ENCODE measurements around the gene NT5C3A. TPM values are rescaled to one million over a fixed set of nuclear protein-coding genes. Genes with fewer than 3 reads are reported as not detected.
"Not testable (repeated sequence)": the region's sequence is repeated elsewhere in the genome, so short reads cannot be mapped to it uniquely, and the experiment has no call there.

Gene NT5C3A
- 100 to 1,000 TPM in 1 of 8 experiments, 10 to 100 TPM in 7; 32.1 to 106 (median 38.2) TPM for total RNA-seq

DNA sequence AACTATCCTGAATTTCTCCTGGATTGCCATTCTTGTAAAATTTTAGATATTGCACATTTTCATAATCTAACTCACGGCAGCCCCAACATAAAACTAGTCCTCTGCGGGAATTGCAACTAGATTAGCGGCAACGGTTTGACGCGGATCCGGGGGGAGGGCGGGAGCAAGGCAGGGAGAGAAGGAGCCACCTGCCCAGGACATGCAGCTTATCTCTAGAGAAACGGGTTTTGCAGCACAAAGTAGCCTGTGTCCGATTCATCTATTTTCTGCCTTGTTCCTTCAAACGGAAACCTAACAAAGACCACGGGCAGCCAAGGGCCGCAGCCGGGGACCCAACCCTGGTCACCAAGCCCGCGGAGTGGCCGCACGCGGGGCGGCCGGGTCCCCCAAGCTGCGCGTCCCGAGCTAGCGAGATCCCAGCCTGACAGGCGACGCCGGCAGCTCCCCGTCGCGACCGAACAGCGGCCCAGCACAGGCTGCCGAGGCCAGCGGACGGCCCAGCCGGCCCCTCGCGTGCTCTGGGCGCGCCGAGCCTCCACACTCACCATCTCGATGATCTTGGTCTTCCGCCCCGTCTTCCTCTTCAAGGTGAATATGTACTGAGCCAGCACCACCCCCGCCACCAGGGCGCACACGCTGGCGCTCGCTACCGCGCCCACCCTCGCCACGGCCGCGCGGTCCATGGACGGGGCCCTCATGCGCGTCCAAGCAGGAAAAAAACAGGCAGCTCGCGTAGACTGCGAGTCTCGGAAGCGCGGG lies at the start of gene NT5C3A:
Gene NT5C3A (minus strand): TSS at position 754 of the 759 bp plus-strand sequence. CDS start 71 bp downstream, at position 683.
- Histone ChIP-seq H3K4me3 (peak within 1 kb of the TSS; percentile 48 to 73 (median 60)), H3K4me1 (replicated peaks in 1 of 2) (peaks cover 6 to 7% of the 10 kb centered on the region in 2 donors), H3K27ac (peak within 1 kb of the TSS; percentile 91 to 95)
- in situ Hi-C loops (cut with MboI; ENCODE audit: low pct_unique_long_range_greater_than_20kb in 2 of 9, low sequenced_read_pairs in 9 of 9, unreplicated experiment in 9 of 9): no loop called here
- 0 to 3% (median 0%) methylated on average over 3 to 13 of the region's 66 CpGs; no CpG with 5 or more reads in 1 of the 10 experiments for WGBS, 10 experiments
- peak in 7 of 8 experiments; percentile 0 to 43 (median 36) for ATAC-seq (replicated peaks in 6 of 8)

- no peak overlapping the region for H3K4me3 ChIP-seq
- WGBS, 10 experiments: 37 to 83% (median 72%) methylated on average over 1 to 3 of the region's 3 CpGs; no CpG with 5 or more reads in 1 of the 10 experiments
- ATAC-seq (replicated peaks in 6 of 8): no peak
- in situ Hi-C loops (cut with MboI; ENCODE audit: low pct_unique_long_range_greater_than_20kb in 2 of 9, low sequenced_read_pairs in 9 of 9, unreplicated experiment in 9 of 9): loop anchor here in 1 of 9 experiments (25.0 kb wide), 1 partner anchor 349 kb away; no protein-coding TSS in a partner anchor
- H3K4me1 ChIP-seq (replicated peaks in 1 of 2): peaks cover 12 to 15% of the 10 kb centered on the region in 2 donors
- no peak overlapping the region for H3K27ac ChIP-seq
Measured at GRCh38 chr7:33111614-33112013, 49.0 kb upstream of the NT5C3A start.

DNA sequence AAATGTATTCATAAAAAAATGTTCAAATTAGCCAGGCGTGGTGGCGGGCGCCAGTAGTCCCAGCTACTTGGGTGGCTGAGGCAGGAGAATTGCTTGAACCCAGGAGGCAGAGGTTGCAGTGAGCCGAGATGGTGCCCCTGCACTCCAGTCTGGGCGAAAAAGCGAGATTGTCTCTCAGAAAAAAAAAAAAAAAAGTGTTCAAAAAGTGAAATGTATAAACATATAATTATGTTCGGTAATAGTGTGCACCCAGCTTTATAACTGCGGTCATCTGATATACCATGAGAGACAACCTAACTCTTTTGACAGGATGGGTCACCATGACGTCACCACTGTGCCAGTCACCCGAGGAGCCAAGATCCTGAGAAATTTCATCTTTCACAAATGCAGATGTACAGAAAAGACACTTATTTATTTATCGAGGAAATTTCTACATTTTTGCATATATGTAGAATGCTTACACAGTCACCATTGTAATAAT lies 47.2 kb upstream of the NT5C3A start:
- H3K27ac ChIP-seq: no peak overlapping the region
- ATAC-seq (replicated peaks in 6 of 8): peak in 4 of 8 experiments; percentile 1 to 20 (median 8)
- H3K4me1 ChIP-seq (replicated peaks in 1 of 2): peaks cover 12 to 15% of the 10 kb centered on the region in 2 donors
- in situ Hi-C loops (cut with MboI; ENCODE audit: low pct_unique_long_range_greater_than_20kb in 2 of 9, low sequenced_read_pairs in 9 of 9, unreplicated experiment in 9 of 9): loop anchor here in 1 of 9 experiments (25.0 kb wide), 1 partner anchor 347 kb away; no protein-coding TSS in a partner anchor
- H3K4me3 ChIP-seq: peak overlapping the region; percentile 68 to 95 (median 91)
- 0 to 74% (median 35%) methylated on average over 2 to 11 of the region's 11 CpGs for WGBS, 10 experiments

DNA sequence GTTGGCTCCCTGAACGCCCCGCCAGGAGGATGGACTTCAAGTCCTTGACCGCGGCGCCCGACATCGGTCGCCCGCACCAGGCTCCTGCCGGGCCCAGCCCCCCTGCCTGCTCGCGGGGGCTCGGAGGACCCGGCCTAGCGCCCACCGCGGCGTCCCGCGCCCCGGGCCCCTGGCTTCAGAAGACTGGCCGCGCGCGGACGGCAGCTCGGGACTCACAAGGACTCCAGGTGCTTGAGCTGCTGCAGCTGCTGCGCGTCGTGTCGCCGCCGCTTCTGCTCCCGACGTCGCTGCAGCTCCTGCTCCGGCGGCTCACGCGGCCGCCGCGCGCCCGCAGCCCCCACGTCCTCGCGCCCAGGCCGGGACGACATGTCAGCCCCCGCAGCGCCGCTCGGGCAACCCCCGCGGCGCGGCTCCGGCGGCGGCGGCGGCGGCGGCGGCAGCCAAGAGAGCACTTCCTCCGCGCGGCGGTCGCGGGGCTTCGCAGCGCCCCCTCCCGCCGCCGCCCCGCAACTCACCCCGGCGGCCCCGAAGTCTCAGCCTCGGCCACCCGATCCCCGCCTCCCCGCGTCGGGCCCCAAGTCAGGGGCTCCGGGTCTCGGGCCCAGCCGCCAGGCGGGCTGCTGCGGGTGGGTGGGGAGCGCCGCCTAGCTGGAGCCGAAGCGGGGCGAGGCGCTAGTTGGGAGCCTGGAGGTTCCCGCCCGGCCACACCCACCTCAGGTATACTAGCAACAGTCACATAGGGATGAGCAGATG lies 46.6 kb upstream of the NT5C3A start, which contains the start of gene RP9:
Gene RP9 (minus strand): TSS at position 400 of the 753 bp plus-strand sequence. CDS start 32 bp downstream, at position 368.
- H3K4me1 ChIP-seq (replicated peaks in 1 of 2): peaks cover 12 to 15% of the 10 kb centered on the region in 2 donors
- in situ Hi-C loops (cut with MboI; ENCODE audit: low pct_unique_long_range_greater_than_20kb in 2 of 9, low sequenced_read_pairs in 9 of 9, unreplicated experiment in 9 of 9): loop anchor here in 1 of 9 experiments (25.0 kb wide), 1 partner anchor 347 kb away; no protein-coding TSS in a partner anchor
- H3K27ac ChIP-seq: peak within 1 kb of the TSS; percentile 65 to 79
- ATAC-seq (replicated peaks in 6 of 8): peak; percentile 74 to 95 (median 92)
- 0 to 3% (median 0%) methylated on average over 2 to 11 of the region's 100 CpGs; no CpG with 5 or more reads in 7 of the 10 experiments for WGBS, 10 experiments
- H3K4me3 ChIP-seq: peak within 1 kb of the TSS; percentile 68 to 95 (median 91)

DNA sequence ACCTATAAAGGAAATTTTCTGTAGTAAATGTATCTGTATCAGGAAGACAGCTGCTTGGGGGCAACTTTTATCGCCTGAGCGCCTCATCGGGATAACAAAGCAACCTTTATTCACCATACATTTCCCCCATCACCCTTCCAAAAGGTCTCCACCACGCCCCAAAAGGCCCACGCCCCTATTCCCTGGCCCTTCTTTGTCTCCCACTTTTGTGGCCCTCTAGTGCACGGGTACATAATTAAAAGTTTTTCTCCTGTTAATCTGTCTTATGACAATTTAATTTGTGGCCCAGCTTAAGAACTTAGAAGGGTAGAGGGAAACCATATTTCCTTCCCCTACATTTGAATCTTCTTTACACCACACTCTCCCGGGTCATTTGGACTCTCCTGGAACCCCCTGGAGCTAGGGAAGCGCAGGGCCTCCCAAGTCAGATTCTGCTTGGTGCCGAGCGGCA lies 46.0 kb upstream of the NT5C3A start:
- H3K4me3 ChIP-seq: peak overlapping the region; percentile 68 to 95 (median 91)
- H3K4me1 ChIP-seq (replicated peaks in 1 of 2): peaks cover 12 to 15% of the 10 kb centered on the region in 2 donors
- in situ Hi-C loops (cut with MboI; ENCODE audit: low pct_unique_long_range_greater_than_20kb in 2 of 9, low sequenced_read_pairs in 9 of 9, unreplicated experiment in 9 of 9): loop anchor here in 1 of 9 experiments (25.0 kb wide), 1 partner anchor 346 kb away; no protein-coding TSS in a partner anchor
- ATAC-seq (replicated peaks in 6 of 8): peak in 3 of 8 experiments; percentile 2 to 57 (median 7)
- WGBS, 10 experiments: 0 to 5% (median 0%) methylated on average over 2 to 9 of the region's 10 CpGs; no CpG with 5 or more reads in 1 of the 10 experiments
- peak overlapping the region; percentile 65 to 79 for H3K27ac ChIP-seq

DNA sequence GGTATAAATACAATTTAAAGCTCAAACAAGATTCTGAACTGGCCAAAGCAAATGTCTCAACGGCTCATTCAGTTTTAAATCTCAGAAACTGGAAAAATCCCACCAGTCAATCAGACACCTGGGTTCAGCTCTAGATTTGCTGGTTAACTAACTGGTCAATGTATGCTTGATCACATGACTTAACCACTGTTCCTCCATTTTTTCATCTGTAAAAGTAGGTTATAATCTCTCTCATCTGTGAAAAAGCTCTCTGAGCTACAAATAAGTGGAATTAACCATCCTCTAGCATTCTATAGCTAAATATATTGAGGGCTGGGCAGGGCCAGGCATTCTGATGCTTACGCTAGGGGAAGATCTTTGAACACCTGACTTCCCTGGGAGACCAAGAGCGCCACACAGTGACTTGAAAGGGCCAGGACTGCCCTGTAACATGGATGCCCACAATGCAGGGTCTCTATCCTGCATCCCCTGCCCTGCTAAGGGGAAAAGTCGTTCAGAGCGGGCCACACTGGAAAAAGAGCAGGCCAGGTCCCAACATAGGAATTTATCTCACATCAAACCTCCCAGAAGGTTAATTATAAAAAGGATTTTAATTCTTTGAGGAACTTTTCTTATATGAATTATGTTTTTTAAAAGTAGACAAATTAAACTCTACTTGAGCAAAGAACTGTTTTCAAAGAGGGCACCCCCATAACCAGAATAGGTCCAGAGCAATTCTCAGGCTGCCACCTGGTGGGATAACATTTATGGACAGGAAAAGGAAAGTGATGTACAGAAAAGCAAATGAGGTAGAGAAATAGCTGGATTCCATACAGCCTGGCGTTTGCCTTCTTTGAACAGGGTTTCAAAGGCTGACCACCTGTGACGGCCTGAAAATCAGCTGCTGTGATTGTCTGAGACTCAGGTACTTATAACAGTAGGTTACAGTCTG lies 44.8 kb upstream of the NT5C3A start:
- WGBS, 10 experiments: 0 to 78% (median 41%) methylated on average over 1 to 7 of the region's 7 CpGs
- peaks cover 12 to 15% of the 10 kb centered on the region in 2 donors for H3K4me1 ChIP-seq (replicated peaks in 1 of 2)
- peak in 5 of 8 experiments; percentile 28 to 57 (median 43) for ATAC-seq (replicated peaks in 6 of 8)
- no peak overlapping the region for H3K27ac ChIP-seq
- peak overlapping the region; percentile 68 to 95 (median 91) for H3K4me3 ChIP-seq
- in situ Hi-C loops (cut with MboI; ENCODE audit: low pct_unique_long_range_greater_than_20kb in 2 of 9, low sequenced_read_pairs in 9 of 9, unreplicated experiment in 9 of 9): loop anchor here in 1 of 9 experiments (25.0 kb wide), 1 partner anchor 345 kb away; no protein-coding TSS in a partner anchor

- no peak for ATAC-seq (replicated peaks in 6 of 8)
- WGBS, 10 experiments: 73 to 100% (median 95%) methylated on average over 1 to 3 of the region's 3 CpGs
- in situ Hi-C loops (cut with MboI; ENCODE audit: low pct_unique_long_range_greater_than_20kb in 2 of 9, low sequenced_read_pairs in 9 of 9, unreplicated experiment in 9 of 9): loop anchor here in 1 of 9 experiments (25.0 kb wide), 1 partner anchor 340 kb away; no protein-coding TSS in a partner anchor
- Histone ChIP-seq H3K4me1 (replicated peaks in 1 of 2) (peaks cover 0 to 1% of the 10 kb centered on the region in 2 donors), H3K4me3 (no peak overlapping the region), H3K27ac (no peak overlapping the region)
Measured at GRCh38 chr7:33101906-33102305, 39.3 kb upstream of the NT5C3A start.

GRCh38 chr7:33100770-33101169 lies 38.2 kb upstream of the NT5C3A start:
- 73 to 100% (median 100%) methylated on average over 1 to 3 of the region's 3 CpGs; no CpG with 5 or more reads in 3 of the 10 experiments for WGBS, 10 experiments
- in situ Hi-C loops (cut with MboI; ENCODE audit: low pct_unique_long_range_greater_than_20kb in 2 of 9, low sequenced_read_pairs in 9 of 9, unreplicated experiment in 9 of 9): loop anchor here in 1 of 9 experiments (25.0 kb wide), 1 partner anchor 338 kb away; no protein-coding TSS in a partner anchor
- no peak for ATAC-seq (replicated peaks in 6 of 8)
- H3K27ac ChIP-seq: no peak overlapping the region
- no peak overlapping the region for H3K4me3 ChIP-seq
- H3K4me1 ChIP-seq (replicated peaks in 1 of 2): no peaks in the 10 kb centered on the region

DNA sequence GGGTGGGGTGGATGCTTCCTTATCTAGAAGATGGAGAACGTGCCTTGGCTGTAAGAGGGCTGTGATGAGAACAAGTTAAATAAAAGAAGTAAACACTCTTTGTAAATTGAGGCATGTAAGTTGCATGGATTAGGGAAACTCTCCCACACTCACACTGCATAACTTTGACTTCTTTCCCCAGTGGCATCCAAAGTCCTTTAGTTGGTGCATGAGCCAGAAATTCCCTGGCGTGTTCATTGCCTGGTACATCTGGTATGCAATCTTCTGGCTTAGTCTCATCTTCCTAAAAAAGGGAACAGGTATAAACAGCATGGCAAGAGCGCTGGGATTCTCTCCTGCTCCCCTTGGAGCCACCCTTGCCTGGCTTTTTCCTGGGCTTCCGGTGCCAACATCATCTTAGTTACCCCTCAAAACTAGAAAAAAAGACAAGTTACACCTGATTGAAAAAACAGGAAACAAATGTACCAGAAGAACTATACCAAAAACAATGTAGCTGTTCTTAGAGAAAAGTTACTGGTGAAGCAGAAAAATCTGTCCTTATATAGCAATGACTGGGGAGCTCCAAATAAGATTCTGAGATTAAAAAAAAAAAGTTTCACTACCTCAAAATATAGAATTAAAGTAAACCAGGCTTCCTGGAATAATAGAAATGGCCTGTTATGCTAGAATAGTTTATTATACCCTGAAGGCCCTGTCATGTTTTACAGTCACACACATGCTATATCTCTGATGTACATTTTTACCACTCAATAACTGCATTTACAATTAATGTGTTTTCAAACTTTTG lies 36.8 kb upstream of the NT5C3A start:
- no peak for ATAC-seq (replicated peaks in 6 of 8)
- WGBS, 10 experiments: 50 to 84% (median 70%) methylated on average over 1 to 4 of the region's 4 CpGs; no CpG with 5 or more reads in 1 of the 10 experiments
- no peak overlapping the region for H3K4me3 ChIP-seq
- H3K27ac ChIP-seq: no peak overlapping the region
- in situ Hi-C loops (cut with MboI; ENCODE audit: low pct_unique_long_range_greater_than_20kb in 2 of 9, low sequenced_read_pairs in 9 of 9, unreplicated experiment in 9 of 9): no loop called here
- no peaks in the 10 kb centered on the region for H3K4me1 ChIP-seq (replicated peaks in 1 of 2)

DNA sequence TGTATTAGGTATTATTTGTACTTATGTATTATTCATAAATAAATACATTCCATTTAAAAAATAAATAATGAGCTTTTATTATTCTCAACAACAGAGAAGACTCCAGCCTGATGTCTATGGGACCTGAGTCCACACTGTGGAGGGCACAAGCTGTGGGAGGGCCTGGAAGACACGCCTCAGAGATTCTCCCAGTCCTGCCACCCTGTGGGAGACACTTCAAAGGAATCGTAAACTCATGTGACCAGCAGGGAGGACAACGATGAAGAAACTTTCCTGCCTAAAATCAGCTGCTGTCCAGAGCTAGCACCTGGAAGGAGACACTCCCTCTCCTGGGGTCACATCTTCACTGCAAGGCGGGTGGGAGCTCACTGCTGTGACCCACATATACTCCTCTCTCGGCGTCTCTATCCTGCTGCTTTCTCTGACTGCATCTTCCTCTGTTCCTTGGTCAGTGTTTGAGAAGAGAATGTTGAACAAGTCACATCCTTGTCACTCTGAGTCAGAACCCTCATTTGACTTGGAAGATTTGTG lies 32.2 kb upstream of the NT5C3A start:
- ATAC-seq (replicated peaks in 6 of 8); H3K4me1 ChIP-seq (replicated peaks in 1 of 2); H3K27ac ChIP-seq; in situ Hi-C loops (cut with MboI; ENCODE audit: low pct_unique_long_range_greater_than_20kb in 2 of 9, low sequenced_read_pairs in 9 of 9, unreplicated experiment in 9 of 9); H3K4me3 ChIP-seq: not testable (repeated sequence)
- 80 to 100% (median 91%) methylated on average over 1 to 3 of the region's 6 CpGs; no CpG with 5 or more reads in 6 of the 10 experiments for WGBS, 10 experiments

GRCh38 chr7:33093266-33093665 lies 30.7 kb upstream of the NT5C3A start:
- Histone ChIP-seq H3K4me1 (replicated peaks in 1 of 2) (no peaks in the 10 kb centered on the region), H3K4me3 (no peak overlapping the region), H3K27ac (no peak overlapping the region)
- WGBS, 10 experiments: 66 to 100% (median 91%) methylated on average over 2 to 4 of the region's 4 CpGs; no CpG with 5 or more reads in 4 of the 10 experiments
- ATAC-seq (replicated peaks in 6 of 8): no peak
- in situ Hi-C loops (cut with MboI; ENCODE audit: low pct_unique_long_range_greater_than_20kb in 2 of 9, low sequenced_read_pairs in 9 of 9, unreplicated experiment in 9 of 9): no loop called here
